NCI-H748 (cell line): ENCODE measurements around the gene RIC8B.
A peak's percentile ranks its signal among the peaks of the same experiment; 100 is the strongest.

Experiments
- DNase-seq: peaks from one replicate; lab custom pipeline; 2025; ENCODE audit not compliant: unreplicated experiment; lab: John Stamatoyannopoulos, UW

Gene RIC8B

DNA sequence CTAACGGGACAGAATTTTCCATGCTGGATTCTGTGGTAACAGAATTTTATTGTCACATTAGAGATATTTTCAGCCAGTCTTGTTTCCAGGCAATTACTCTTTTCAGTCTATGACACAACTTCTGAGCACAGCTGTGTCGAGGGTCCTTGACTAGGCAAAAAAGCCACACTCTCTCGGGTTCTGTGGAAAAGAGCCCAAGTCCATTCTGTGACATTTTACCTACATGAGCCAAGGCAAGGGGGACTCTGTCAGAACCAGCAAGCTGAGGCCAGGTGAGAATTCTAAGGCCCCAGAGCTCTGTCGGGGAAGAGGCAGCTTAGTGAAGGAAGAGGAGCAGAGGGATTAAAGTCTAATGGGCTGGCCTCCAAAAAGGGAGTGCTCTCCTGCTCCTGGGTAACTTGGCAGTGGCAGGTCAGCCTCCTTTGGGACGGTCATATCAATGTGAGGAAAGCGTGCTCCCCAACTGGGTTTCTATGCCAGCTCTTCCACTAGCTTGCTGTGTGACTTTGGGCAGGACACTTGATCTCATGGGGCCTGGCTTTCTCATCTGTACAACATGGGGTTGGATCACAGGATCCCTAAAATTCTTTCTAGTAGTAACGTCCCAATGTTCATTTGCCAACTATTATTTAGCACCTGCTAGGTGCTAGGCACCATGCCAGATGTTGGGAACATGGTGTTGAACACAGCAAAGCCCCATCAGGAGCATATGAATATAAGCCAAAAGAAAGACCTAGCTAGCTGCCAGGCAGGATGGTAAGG, 16.0 kb upstream of the RIC8B start:
- DNase-seq: no peak

DNA sequence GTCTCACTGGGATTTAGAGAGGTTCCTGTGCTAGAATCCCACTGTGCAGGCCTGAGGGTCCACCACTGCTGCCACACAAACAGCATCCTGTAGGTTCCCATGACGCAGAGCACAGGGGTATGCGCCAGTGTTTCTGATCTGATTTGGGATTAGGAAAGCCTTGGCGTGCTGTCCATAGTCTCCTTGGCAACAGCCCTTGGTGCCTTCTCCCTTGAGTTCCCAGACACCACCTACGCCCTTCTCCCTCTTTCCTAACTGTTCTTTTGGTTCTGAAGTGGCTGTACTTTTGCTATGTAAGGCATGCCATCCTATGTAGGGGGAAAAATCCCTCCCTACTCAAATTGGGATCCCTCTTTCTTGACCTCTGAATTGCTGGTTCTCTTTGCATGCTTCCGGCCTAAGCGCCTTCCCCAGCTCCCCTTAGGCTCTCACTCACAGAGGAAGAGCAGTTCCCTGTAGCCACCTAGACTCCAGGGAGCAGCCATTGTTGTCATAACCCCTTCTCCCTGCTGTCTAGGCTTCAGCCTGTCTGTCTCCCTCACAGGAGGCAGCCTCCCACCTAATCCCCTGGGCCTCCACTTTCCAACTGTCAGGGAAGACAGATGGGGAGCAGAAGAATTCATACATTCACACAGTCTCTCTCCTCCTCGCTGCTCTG, 14.8 kb upstream of the RIC8B start:
- DNase-seq: no peak

DNA sequence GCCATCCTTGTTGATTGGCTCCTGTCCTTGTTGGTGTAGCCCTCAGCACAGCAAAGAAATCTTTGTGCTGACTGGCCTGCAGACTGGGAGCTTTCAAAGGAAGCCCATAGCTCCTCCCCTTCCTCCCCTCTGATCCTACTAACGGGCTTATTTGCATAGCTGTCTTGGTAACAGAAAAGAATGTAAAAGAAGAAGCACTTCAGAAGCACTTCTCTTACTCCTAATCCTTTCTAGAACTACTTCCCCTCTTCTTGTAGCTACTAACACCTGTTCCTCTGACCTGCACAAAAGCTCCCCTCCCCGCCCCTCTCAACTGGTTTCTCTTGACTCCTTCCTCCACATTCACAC, 14.3 kb upstream of the RIC8B start:
- DNase-seq: no peak

DNA sequence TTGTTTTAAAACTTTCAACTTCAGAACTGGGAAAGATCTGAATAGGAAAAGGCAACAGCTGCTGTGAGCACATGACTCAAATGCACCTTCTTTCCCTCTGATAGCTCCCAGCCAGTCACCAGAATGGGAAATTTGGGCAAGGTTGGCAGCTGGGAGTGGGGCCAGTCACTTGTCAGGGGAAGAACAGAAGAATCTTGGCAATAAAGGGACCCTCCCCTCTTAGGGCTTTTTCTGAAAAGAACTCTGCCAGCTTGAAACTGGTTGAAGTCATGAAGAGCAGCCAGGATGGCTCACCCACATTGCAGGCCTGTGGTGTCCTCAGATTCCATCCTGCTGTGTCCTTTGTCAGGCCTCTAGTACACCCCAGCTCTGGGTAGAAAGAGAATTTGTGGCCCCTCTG, 10.3 kb upstream of the RIC8B start:
- no peak for DNase-seq

DNA sequence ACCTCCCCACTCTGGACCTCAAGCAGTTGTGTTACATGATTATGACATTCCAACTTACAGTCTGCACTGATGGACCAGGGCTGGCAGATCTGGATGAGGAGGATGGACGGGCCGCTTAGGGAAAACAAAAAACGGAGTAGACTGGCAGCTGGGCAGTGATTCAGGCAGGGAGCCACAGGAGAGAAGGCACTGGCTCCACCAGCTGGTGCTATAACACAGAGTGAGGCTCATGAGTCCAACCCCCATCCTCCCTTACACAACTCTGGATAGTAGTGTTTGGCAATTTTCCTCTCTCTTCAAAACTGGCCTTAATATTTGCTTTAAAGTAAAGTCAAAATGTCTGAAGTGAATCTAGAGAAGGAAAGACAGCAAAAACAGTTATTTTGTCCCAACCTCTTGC, 9.7 kb upstream of the RIC8B start:
- no peak for DNase-seq

DNA sequence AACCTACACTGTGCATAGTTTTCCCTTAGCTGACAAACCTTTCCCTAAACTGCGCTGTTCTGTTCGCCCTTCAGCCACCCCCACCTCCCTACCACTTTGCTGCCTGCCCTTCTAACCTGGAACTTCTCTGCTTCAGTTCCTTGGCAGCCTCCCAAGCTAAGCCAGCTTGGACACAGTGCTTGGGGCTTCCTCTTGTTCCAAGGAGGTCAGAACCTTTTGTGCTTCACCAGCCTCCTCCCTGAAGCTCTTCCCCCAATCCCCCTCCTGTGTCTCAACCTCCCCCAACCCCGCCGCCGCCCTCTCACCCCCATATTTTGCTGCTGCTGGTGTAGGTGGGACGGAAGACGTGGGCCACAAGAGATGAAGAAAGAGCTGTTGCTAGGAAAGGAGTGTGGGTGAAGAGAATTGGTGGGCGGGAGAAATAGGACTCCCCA, 8.1 kb upstream of the RIC8B start:
- no peak for DNase-seq

DNA sequence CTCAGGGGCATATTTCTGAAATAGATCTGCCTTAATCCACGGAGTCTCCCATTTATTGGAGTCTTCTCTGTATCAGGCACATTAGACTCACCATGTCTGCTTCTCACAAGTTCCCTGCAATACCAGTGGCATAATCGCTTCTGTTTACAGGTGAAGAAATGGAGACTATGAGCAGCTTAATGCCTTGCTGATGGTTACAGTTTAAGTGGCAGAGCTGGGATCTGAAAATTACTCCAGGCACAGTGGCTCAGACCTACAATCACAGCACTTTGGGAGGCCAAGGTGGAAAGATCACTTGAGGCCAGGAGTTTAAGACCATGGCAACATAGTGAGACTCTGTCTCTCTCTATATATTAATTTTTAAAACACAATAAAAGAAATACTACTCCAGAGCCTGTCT, 7.3 kb upstream of the RIC8B start:
- DNase-seq: no peak

DNA sequence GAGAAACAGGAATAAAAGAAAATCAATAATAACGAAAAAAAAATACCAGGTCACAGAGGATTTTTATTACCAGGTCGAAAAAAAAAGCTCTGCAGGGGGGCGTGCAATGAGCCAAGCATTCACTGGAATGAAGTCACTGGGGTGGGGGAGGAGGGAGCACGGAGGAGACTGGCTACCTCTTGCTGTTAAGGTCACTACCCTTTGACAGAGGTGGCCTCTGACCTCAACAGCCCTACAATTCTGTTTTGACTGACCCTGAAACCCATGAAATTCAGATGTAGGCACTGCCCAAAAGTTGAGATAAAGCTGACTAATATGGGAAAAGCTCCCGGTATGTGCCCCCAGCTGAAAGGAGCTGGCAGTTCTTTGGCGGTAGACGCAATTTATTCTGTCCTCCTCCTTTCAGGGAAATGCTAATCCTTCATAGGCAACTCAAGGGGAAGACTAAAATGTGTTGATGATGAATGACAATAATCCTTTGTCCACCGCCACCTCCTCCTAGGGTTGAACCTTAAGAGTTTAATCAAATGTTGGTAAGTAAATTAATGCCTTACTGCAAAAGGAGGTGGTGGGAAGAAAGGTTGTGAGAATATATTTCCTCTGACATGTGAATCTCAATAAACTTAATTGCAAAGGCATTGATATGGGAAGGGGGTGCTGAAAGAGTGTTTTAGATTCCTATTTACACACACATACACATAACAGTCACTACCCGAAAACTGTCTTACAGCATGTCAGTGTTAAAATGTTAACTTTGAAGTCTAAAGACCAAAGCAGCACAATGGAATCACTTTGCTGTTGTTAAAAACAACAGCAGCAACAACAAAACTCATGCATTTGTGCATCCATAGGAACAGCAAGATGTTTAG, 6.3 kb upstream of the RIC8B start:
- no peak for DNase-seq

DNA sequence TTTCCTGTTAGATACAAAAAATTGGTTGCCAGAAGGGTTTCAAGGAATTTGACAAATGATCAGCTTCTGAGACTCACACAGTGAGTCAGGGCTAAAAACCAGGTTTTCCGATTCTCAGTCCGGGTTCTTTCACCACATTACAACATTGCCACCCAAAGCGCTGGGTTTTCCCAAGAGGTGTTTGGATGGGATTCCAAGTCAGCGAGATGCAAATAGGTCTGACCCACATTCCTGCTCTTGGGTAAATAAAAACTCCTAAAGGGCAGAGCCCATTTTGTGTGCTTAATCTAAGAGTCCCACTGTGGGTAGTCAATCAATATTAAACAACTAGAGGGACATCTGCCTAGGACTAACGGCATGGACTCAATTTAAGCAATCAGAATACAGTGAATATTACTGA, 5.4 kb upstream of the RIC8B start:
- no peak for DNase-seq

DNA sequence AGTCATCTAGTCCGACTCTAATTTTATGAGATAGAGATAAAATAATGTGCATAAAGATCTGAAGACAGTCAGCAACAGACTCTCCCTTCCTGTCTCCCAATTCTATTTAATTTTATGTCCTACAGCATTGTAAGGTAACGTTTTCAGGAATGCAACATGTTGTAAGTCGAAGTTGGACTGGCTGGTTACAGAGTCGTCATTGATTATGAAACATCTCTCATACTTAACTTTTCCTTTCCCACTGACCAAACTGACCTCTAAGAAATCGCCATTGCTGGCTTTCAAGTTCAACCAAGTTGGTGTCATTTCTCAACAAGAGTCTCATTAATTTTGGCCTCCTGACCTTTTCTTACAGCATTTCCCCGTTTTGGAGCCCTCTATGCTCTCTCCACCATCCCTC, 4.9 kb upstream of the RIC8B start:
- DNase-seq: no peak

DNA sequence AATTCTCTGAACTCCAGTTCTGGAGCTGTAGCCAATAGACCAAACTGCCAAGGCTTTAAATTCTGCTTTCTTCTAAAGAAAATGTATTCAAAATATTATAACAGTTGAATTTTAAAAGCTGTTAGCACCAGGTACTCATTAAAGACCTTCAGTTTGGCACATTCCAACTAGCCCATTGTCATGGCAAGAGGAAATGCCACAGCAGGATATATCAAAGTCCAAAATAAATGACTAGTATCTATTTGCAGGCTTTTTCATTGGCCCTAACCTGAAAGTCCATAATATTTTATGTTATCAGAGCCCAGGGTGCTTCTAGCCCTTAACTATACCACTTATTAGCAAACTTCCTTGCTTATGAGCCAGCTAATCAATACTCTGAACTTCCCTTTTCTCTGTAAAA, 3.1 kb upstream of the RIC8B start:
- no peak for DNase-seq

DNA sequence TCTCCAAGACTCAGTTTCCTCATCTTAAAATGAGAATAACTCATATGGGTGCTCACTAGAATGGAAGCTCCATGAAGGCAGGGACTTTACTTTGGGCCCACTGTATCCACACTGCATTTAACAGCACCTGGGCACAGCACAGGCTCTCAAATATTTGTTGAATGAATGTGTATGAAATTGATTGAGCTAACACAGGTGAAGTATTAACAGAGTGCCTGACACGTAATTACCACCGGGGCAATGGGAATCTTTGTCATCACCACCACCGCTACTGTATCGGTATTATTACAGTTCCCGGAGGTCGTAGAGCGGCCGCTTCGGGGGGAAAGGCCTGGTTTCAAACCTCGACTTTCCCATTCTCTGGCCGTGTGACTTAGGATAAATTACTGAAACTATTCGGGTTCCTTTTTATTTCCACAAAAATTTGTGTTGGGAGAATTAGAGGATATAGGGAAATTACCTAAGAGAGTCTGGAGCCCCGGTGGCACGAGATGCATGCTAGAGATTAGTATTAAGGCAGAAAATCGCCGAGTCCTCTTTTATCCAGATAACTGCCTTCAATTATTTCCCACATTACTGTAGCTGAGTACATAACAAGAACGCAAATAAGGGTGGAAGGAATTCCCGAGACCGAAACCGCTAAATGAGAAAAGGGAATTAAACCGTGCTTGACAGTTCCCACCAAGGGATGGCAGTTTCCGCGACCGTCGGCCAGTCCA, 1.0 kb upstream of the RIC8B start:
- DNase-seq: peak; percentile 46

DNA sequence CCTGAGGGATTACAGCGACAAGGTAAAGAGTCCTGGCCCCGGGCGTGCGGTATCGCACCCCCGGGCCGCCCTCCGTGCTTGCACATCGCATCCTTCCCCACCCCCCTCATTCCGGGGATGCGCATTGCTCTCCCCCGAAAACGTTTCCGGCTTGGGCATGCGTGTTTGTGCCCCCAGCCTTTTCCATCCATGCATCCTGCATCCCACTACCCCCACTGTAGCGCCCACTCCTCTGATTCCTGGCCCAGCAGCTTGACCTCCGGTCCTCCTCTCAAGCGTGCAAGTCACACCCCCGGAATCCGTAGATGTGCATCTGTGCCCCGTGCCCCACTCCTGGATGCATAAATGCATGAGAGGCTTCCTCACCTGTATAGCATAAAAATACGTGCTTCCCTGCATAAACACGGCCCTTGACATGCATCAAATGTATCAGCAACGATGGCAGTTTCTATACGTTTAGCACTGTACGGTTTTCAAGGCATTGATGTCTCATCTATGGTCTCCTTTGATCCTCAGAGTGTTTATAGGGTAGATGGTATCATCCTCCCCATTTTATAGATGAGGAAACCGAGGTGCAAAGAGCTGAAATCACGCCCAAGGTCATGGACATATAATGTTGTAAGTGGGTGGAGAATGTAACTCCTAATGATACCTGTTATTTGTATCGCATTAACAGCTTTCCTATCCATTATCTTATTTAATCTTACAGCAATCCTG, 484 bp downstream of the RIC8B start:
- peak; percentile 74 for DNase-seq

DNA sequence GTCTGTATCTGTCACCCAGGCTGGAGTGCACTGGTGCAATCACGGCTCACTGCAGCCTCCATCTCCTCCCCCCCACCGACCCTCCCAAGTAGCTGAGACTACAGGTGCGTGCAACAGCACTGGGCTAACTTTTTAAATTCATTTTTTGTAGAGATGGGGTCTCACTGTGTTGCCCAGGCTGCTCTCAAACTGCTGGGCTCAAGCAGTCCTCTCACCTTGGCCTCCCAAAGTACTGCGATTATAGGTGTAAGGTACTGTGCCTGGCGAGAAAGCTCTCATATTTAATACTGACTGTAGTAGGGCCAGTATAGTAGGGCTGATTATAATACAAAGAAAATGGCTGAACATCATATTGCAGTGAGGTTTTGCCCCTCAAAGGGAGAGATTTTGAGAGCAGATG, 2.4 kb downstream of the RIC8B start:
- DNase-seq: no peak

DNA sequence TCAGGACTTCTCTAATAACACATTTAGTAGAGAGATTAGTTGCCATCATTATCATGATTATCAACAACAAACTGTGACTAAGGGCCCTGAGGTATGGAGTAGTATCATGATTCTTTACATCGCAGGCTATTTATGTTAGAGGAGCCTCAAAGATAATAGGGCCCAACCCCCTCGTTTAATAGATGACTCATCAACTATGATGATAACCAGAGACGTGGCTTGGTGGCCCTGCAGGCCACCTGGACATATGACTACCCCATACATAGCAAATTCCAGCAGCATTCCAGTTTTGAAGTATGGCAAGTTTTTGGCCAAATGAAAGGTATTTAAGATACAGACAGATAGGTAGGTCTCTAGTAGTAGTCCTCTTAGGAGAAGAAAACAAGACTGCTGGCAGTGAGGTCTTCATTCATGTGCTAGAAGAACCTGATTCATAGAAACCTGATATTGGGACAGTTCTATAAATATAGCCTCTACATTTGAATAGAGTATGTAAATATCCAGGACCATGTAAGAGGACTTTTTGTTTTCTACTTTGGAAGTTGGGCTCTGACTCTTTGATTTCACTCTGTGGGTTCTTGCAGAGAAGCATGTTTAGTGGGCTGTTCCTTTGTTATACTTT, 5.6 kb downstream of the RIC8B start:
- peak; percentile 75 for DNase-seq

DNA sequence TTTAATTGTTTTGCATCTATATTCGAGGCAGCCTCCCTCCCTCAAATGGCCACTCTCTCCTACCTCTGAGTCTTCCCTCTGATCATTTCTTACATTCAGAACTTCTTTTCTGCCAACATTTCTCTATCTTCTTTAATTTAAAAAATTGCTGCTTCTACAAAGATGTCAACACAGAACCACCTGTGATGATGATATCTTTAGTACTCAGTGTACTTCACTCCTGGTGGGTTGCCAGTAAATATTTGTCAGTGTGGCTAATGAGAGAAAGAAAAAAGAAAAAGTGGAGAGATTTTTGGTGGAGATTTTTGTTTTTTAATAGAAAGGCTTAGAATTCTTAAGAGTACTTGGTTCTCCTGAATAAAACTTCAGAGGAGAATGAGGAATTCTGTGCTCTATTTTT, 8.1 kb downstream of the RIC8B start:
- DNase-seq: no peak

DNA sequence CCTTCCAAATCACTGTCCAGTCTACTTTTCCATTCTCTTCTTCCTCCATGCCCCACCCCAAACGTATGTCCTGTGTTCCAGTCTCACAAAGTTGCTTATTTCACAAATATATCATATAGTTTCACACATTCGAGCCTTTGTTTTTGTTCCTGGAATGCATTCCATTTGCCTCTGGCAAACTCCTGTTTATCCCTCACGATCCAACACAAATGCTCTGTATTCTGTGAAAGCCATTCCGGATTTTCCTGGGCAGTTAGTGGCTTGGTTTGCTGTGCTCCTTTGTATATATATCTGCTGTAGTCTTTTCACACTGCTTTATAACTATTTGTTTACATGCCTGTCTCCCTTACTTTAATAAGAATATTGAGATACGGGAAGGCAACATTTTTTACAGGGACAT, 9.0 kb downstream of the RIC8B start:
- DNase-seq: no peak

DNA sequence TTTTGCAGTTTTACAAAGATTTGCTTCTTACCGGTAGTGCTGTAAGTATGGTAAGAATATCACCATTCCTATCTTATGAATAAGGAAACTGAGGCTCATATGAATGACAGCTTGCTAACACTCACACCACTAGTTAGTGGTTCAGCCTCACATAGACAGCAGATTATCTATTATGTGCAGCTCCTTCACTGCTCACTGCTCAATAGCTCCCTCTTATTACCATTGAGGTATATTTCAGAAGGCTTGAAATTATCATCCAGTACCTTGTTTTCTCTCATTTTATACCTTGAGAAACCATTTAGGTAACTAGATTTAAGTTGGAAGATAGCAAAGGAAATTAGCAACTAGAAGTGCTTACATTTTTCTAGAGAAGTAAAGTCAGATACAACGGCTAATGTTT, 15.5 kb downstream of the RIC8B start:
- DNase-seq: peak; percentile 85

DNA sequence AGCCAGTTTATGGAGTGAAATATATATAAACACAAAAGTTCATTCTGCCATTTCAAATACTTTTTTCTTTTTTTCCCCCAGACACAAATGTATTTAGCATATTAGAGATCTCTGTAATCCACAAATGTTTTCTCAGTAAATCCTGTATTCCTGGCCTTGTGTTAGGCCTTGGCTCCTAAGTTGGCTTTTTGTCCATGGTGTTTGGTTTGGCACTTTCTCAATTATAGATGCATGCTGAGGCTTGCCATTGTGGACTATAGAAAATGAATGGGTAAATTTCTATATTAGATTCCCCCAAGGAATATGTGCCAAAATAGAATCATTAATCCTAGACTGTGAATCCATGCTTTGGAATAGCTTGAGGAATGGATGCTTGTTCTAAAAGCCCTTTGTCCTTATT, 17.0 kb downstream of the RIC8B start:
- DNase-seq: peak; percentile 90

DNA sequence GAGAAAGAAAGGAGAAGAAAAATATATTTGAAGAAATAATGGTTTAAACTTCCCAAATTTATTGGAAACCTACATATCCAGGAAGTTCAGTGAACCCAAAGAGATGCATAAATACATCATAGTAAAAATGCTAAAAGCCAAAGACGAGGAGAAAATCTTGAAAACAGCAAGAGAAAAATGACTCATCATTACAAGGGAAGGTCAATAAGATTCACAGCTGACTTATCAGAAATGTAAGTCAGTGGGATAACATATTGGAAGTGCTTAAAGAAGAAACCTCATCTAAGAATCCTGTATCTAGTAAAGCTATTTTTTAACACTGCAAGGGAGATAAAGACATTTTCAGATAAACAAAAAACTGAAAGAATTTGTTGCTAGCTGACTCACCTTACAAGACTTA, 19.9 kb downstream of the RIC8B start:
- no peak for DNase-seq
